GM12874 (cell line): ENCODE data around the gene DDX25.

Experiments used
- TF ChIP-seq, protein P1 (sequence below): IDR thresholded peaks from 2 replicates; pipeline ENCODE4 v1.5.1; 2011; ENCODE audit warnings: low read depth, mild to moderate bottlenecking, control low read depth, low read length, moderate library complexity; ENCODE audit not compliant: insufficient read depth

DDX25 gene

DNA sequence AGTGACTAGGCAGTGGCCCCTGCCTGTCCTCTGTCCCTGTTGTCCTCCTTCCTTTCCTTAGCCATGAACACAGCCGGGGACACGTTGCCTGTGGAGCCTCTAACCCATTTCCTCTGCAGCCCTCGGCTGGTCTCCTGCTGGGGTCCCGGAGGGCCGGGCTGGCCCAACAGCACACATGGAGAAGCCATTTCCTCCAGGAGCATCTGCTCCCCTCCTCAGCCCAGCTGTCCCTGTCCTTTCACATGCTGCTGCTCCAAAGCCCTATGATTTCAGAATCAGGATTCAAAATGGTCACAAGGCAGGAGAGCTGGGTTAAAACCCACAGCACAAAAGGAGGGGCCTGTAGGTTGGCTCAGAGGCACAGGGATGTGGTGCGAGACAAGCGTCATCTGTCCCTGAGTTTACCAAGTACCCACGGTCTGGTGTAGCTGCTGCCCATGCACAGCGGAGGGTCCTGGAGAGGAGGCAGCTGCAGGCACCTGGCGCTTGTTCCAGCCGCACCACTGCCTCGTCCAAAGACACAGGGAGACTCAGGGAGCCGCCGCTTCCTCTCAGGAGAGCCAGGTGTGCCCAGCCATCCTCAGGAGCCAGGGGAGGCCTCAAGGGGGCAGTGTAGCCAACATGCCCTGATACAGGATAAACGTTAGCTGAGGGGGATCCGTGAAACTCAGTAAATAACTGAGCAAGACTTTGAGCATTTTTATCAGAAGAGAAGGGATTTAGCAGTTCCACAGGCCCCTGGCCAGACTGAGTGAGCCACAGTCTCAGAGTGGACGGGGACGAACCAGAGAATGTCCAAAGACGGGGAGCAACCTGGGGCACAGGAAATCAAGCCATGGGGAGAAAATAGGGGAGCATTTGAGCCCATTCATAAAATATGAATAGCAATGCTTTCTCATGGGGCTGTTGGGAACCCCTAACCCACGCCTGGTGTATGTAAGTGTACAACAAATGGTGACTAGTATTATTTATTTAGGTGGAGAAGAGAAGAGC lies 37.6 kb downstream of the DDX25 start:
- TF ChIP-seq, protein P1, sequence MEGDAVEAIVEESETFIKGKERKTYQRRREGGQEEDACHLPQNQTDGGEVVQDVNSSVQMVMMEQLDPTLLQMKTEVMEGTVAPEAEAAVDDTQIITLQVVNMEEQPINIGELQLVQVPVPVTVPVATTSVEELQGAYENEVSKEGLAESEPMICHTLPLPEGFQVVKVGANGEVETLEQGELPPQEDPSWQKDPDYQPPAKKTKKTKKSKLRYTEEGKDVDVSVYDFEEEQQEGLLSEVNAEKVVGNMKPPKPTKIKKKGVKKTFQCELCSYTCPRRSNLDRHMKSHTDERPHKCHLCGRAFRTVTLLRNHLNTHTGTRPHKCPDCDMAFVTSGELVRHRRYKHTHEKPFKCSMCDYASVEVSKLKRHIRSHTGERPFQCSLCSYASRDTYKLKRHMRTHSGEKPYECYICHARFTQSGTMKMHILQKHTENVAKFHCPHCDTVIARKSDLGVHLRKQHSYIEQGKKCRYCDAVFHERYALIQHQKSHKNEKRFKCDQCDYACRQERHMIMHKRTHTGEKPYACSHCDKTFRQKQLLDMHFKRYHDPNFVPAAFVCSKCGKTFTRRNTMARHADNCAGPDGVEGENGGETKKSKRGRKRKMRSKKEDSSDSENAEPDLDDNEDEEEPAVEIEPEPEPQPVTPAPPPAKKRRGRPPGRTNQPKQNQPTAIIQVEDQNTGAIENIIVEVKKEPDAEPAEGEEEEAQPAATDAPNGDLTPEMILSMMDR: peak; percentile 75

DNA sequence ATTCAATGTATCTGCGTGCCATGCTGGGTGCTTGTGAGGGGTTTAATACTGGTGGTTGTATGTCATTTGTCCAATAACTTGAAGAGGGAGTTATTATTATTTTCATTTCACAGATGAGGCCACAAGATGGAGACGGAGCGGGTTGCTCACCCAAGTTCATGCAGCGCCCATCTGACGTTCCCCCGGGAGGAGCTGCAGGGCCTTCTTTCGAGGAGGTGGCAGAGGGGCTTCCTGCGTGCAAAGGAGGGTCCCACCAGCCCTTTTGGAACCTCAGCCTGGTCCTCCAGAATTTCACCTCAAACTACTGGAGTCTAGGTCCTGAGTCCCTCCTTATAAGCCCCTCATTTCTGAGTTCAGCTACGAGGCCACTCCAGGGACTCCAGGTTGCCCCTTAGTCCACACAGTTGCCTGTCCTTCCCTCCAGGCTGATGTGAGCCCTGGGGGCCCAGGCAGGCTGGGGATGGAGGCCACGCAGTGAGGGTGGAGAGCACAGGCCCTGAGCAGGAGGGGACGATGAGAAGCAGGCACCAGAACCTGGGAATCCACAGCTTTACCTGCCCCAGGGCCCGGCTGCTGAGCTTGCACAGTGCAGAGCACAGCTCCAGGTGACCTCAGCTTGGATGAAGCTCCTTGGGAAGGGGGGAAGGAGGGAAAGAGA lies 38.6 kb downstream of the DDX25 start:
- TF ChIP-seq, protein P1: no peak

DNA sequence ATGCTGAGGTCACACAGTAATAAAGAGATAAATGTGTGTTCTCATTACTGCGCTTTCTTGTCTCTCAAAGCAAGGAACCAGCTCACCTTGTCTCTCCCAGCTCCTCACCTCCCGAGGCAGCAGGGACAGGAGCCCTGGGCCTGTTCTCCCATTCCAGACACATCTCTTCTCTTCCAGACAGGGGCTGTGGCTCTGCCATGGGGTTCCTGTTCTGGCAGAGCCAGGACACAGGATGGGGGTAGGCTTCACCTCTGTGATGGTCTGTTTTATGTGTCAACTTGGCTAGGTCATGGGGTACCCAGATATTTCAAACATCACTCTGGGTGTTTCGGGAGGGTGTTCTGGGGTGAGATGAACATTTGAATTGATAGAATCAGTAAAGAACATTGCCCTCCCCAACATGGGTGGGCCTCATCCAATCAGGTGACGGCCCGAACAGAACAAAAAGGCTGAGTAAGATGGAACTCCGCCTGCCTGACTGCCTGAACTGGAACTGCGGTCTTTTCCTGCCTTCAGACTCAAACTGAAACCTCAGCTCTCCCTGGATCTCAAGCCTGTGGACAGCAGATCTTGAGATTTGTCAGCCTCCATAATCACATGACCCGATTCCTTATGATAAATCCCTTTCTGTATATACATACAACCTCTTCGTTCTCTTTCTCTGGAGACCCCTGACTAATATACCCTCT lies 39.5 kb downstream of the DDX25 start:
- TF ChIP-seq, protein P1: no peak

DNA sequence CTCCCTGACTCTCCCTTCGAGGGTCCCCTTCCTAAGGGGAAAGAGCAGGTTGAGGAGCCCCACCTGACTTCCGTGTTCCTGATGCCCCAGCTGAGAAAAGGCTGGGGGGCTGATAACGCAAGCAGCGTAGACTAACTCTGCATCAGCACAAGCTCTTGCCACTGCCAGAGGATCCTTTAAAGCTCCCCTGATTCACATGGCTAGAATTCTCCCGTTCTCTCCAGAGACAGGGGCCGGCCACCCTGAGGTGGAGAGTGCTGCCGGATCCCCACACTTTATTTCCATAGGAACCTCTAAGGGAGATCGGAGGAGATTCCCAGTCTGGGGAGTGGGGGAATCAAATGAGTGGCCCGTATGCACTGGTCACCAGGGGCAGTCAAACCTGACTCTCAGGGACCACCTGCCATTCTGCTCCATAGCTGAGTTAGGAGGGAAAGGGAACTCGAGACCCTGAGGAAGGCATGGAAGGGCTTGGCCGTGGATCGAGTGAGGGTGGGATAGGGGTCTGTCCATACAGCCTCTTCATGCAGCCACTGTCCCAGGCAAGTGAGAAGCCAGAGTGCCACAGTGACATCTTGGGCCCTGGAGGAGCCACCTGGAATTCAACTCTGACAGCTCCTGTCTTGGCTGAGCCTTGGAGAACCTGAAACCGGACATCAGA lies 40.2 kb downstream of the DDX25 start:
- TF ChIP-seq, protein P1: no peak

DNA sequence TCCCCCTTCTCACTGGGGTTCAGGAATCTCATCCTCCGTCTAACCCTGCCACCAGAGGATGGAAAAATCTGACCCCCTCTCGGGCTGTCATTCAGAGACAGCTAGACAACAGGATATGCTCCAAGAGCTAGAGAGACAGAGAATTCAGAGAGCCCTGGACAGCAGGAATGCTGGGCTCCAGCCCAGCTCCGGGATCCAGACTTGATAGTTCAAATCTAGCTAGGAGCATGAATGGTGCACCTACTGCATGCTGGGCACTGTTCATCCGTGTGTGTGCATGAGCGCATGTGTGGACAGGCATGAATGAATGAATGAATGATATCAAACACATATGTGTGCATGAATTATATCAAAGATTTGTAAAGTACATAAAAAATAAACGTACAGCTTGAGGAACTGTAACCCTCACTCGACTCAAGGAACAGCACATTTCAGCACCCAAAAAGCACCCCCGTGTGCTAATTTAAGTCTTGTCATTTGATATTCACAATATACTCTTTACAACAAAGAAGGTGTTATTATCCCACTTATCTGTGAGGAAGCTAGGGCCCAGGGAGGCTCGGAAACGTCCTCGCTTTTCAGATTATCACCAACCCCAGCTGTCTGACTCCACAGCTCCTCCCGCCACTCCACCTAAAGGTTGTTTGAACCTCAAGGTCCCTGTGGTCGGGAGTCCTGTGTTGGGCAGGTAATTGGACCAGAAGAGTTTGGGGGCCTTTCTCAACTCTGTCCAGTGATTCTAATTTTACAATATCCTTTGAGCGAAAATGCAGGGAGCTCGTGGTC lies 40.9 kb downstream of the DDX25 start:
- TF ChIP-seq, protein P1: no peak

DNA sequence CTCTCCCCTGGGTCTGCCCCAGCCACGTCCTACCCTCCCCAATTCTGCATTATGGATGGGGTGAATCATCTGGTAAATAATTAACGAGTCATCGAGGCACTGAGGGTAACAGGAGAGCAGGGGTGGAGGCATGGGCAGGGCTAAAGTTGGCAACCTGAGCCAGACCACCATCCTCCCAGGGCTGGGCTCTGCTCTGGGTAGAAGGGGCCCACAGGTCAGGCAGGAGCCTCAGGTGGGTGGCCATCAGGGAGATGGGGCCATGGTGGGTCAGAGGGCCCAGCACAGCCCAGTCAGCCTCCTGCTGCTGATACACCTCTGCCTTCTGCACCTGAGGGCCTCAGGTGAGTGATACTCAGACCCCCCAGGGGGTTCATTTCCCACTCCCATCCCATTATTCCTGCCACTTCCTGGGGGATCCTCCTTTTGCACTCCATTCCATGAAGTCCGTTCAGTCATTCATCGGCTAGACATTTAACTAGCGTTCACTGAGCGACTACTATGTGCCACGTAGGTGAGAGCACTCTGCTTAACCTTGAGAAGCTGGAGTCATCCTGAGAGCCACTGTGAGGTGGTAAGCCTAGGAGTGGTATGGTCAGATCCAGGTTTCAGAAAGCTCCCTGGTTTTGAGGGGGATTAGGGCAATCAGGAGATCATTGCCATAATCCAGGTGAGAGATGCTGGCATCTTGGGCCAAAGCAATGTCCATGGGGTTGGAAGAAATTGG lies 41.7 kb downstream of the DDX25 start, which contains the start of gene VSIG10L2:
VSIG10L2 (plus strand) TSS at position 248 of the 724 bp plus-strand sequence; CDS start at position 260, 12 bp downstream.
- TF ChIP-seq, protein P1: no peak
